GM12864 (cell line): ENCODE data around the gene PARD6A.
A peak's percentile ranks its signal among the peaks of the same experiment; 100 is the strongest.

Experiments used
- DNase-seq: peaks from one replicate; pipeline ENCODE4 v3.0.0-alpha.2; 2011; ENCODE audit warnings: low read depth
- H3K4me3 ChIP-seq: 2 replicates; pipeline ENCODE4 v1.5.1; 2011; ENCODE audit warnings: mild to moderate bottlenecking, low read depth, low read length, control low read depth
- CTCF ChIP-seq: IDR thresholded peaks from 2 replicates; pipeline ENCODE4 v1.5.1; 2011; ENCODE audit warnings: low read depth, mild to moderate bottlenecking, moderate library complexity, low read length, control low read depth, inconsistent platforms; ENCODE audit errors: missing control alignments

PARD6A gene

GRCh38 chr16:67660564-67661028 is at the start of gene PARD6A:
Gene PARD6A, plus strand, starts transcription at chr16:67660960. Its CDS starts 79 bp downstream, at chr16:67661039.
- TF ChIP-seq CTCF, result no peak
- peak within 1 kb of the TSS; percentile 79 for H3K4me3 ChIP-seq
- peak; percentile 95 for DNase-seq

- TF ChIP-seq CTCF, result peak; percentile 18
- DNase-seq, result no peak
These were observed 47.0 kb upstream of the PARD6A start for GRCh38 chr16:67613808-67614207.

GRCh38 chr16:67628216-67628615 is 32.5 kb upstream of the PARD6A start:
- H3K4me3 ChIP-seq, result no peak overlapping the region
- no peak for DNase-seq
- no peak for TF ChIP-seq CTCF

More at GRCh38 chr16:67613808-67614207, 47.0 kb upstream of the PARD6A start:
- H3K4me3 ChIP-seq, result no peak overlapping the region

GRCh38 chr16:67632415-67633172 is 28.2 kb upstream of the PARD6A start:
- DNase-seq, result no peak
- no peak overlapping the region for H3K4me3 ChIP-seq
- no peak for TF ChIP-seq CTCF

GRCh38 chr16:67636713-67637112 is 24.0 kb upstream of the PARD6A start:
- no peak for DNase-seq
- TF ChIP-seq CTCF, result no peak

GRCh38 chr16:67637625-67638024 is 23.1 kb upstream of the PARD6A start:
- H3K4me3 ChIP-seq, result no peak overlapping the region
- DNase-seq, result no peak
- no peak for TF ChIP-seq CTCF

More at GRCh38 chr16:67636713-67637112, 24.0 kb upstream of the PARD6A start:
- H3K4me3 ChIP-seq, result no peak overlapping the region
